GM12865 (cell line): ENCODE measurements around the gene RPS3.
A peak's percentile ranks its signal among the peaks of the same experiment; 100 is the strongest.

Source experiments
- DNase-seq: peaks from one replicate; pipeline ENCODE4 v3.0.0; 2010; ENCODE audit warnings: low read depth
- H3K4me3 ChIP-seq: 2 replicates; pipeline ENCODE4 v1.5.1; 2011; ENCODE audit warnings: mild to moderate bottlenecking, low read depth, low read length, control low read depth
- TF ChIP-seq, protein P1 (sequence below): IDR thresholded peaks from 2 replicates; pipeline ENCODE4 v1.5.1; 2011; ENCODE audit warnings: low read length, control low read depth, low read depth, inconsistent platforms; ENCODE audit not compliant: insufficient read depth; ENCODE audit errors: missing control alignments

The RPS3 gene

DNA sequence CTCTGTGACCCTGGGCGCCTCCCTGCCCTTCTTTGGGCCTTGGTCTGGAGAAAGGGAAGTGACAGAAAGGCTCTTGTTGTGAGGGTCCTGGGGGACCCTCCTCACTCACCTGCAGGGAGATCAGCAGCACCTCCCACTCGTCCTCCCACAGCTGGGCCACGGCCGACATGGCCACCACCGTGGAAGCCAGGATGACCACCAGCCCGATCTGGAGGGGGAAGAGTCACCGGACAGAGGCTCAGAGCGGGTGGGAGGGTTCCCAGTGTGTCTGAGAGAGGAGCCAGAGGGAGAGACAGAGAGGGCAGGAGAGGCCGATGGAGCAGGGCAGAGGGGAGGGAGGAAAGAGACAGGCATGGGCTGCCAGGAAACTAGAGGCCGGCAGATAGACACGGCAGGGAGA is 50.5 kb downstream of the RPS3 start:
- no peak for DNase-seq
- no peak overlapping the region for H3K4me3 ChIP-seq
- TF ChIP-seq, protein P1, sequence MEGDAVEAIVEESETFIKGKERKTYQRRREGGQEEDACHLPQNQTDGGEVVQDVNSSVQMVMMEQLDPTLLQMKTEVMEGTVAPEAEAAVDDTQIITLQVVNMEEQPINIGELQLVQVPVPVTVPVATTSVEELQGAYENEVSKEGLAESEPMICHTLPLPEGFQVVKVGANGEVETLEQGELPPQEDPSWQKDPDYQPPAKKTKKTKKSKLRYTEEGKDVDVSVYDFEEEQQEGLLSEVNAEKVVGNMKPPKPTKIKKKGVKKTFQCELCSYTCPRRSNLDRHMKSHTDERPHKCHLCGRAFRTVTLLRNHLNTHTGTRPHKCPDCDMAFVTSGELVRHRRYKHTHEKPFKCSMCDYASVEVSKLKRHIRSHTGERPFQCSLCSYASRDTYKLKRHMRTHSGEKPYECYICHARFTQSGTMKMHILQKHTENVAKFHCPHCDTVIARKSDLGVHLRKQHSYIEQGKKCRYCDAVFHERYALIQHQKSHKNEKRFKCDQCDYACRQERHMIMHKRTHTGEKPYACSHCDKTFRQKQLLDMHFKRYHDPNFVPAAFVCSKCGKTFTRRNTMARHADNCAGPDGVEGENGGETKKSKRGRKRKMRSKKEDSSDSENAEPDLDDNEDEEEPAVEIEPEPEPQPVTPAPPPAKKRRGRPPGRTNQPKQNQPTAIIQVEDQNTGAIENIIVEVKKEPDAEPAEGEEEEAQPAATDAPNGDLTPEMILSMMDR: no peak

- TF ChIP-seq, protein P1: no peak
- no peak for DNase-seq
- H3K4me3 ChIP-seq: no peak overlapping the region
Measured at GRCh38 chr11:75450236-75450635, 50.9 kb downstream of the RPS3 start.

DNA sequence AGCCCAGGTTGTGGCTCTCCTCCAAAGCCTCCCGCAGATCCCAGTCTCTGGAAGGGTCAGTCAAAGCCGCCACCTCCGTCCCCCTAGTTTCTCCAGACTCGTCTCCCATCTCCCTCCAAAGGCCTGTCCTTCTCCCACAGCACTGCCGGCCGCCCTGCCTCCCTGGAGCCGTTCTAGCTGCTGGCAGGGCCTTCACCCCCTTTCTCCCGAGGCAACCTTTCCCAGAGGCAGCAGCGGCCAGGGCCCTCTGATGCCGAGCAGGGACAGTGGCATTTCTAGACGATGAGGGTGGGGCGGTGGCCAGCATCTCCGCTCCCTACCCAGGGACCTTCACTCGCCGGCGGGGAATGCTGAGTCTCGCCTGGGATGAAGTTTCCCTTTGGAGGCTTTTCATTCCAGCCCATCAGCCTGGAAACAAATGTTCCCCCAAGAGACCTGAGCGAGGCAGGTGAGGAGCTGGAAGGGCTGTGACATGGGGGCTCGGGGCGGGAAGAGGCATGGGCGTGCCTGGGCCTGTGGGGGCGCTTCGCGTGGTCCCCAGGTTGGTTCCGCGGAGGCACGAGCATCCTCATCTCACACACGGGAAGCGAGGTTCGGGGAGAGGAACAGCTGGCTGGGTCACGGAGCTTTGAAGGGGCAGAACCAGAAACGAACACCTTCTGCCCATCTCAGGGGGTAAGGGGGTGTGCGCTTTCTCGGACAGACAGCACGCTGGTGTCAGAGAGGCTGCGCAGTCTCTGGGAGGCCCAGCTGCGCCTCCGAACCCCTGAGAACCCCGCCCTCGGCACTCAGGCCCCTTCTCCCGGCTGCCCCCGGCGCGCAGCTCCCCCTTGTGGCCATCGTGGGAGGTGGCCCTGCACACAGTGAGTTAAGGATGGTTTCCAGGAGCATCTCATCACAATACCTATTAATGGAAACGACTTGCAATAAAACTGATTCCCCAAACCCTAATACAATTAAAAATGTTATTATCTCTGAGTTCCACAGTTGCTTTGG is 51.8 kb downstream of the RPS3 start:
- DNase-seq: peak; percentile 15
- TF ChIP-seq, protein P1: peak; percentile 50
- no peak overlapping the region for H3K4me3 ChIP-seq

DNA sequence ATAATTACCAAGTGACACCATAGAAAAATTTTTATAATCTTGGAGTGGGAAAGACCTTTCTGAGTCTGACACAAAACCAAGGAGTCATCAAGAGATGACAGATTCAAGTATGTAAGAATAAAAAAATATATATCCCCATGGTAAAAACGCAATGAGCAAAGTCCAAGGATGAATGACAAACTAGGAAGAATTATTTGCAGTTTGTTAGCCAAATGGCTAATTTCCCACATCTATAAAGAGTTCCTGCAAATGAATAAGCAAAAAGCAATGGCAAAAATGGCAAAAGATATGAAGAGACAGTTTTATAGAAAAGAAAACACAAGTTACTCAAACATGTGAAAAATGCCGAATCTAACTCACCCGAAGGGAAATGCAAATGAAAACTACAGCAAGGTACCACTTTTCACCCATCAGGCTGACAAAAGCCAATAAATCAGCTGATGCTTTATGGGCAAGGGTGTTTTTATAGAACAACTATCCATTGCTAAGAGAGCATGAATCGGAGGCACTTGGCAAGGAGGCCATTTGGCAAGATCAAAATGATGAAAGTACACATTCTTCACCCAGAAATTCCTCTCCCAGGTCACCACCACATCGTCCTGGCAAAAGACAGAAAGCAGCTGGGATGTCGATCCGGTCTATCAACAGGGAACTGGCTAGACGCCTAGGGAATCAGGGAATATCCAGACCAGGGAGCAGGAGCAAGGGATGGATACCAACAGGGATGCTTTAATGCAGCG is 54.8 kb downstream of the RPS3 start:
- DNase-seq: no peak
- no peak overlapping the region for H3K4me3 ChIP-seq
- TF ChIP-seq, protein P1: no peak

DNA sequence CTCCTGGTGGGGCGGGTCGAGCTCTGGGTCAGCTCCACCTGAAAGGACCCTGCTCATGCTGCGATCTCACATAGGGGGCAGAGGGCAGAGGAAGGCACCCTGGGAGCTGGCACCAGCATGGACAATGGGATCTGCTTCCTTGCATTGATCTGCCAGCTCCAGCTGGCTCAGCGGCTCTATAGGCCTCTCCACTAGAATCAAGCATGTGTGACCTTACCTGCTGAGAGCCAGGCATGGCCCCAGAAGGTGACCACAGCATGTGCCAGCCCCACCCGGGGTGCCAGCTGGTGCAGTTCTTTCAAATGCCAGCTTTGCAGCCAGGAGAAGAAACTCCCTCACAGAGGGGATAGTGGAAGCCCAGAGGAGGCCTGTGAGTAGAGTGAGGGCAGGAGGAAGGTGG is 55.7 kb downstream of the RPS3 start:
- no peak overlapping the region for H3K4me3 ChIP-seq
- TF ChIP-seq, protein P1: no peak
- DNase-seq: no peak
